ENCODE measurements around the gene DPP9. TPM values are rescaled to one million over a fixed set of nuclear protein-coding genes. Genes with fewer than 3 reads are reported as not detected.

Gene DPP9
- total and polyA plus RNA-seq, 2 of the 13 experiments (the other 11 are each of a cell fraction or from before 2014, with no cell fraction given) = 8.4 to 25.8 TPM

- TF ChIP-seq ZMYM2 (CRISPR knock-in tag; IDR thresholded peaks at IDR 0.05) (peak; percentile 63; the same call in 1 of the 2 replicates), MLX (CRISPR knock-in tag; IDR thresholded peaks at IDR 0.05) (peak; percentile 27; the same call in 1 of the 2 replicates), ZNF468 (CRISPR knock-in tag; IDR thresholded peaks at IDR 0.05) (no peak), SMAD3 (CRISPR knock-in tag; IDR thresholded peaks at IDR 0.05) (peak; percentile 76; the same call in 1 of the 2 replicates), SYNCRIP (IDR thresholded peaks at IDR 0.05; ENCODE audit: insufficient read depth, low read depth, low read length) (no peak), SRSF1 (optimal IDR thresholded peaks at IDR 0.05; ENCODE audit: low read depth, low read length) (no peak), PAF1 (CRISPR knock-in tag; IDR thresholded peaks at IDR 0.05) (no peak), CEBPB (IDR thresholded peaks at IDR 0.05; ENCODE audit: borderline replicate concordance, low read depth, low read length) (no peak), FOXP4 (CRISPR knock-in tag; IDR thresholded peaks at IDR 0.05) (peak; percentile 79), KLF16 (CRISPR knock-in tag; IDR thresholded peaks at IDR 0.05) (peak in 1 of 2 experiments; percentile 78; a peak in 1 of 4 replicates), ZNF639 (CRISPR knock-in tag; conservative IDR thresholded peaks at IDR 0.05) (0 out of 2 replicates have a peak, but pooled peaks have one; percentile 28), ZBTB26 (CRISPR knock-in tag; IDR thresholded peaks at IDR 0.05; ENCODE audit: borderline replicate concordance) (no peak; the same call in 1 of the 2 replicates), RCOR2 (CRISPR knock-in tag; IDR thresholded peaks at IDR 0.05) (0 out of 2 replicates have a peak, but pooled peaks have one; percentile 41), LBX2 (CRISPR knock-in tag; IDR thresholded peaks at IDR 0.05; ENCODE audit: borderline replicate concordance) (no peak), HDAC1 (CRISPR knock-in tag; IDR thresholded peaks at IDR 0.05) (peak; percentile 85), ZNF317 (CRISPR knock-in tag; IDR thresholded peaks at IDR 0.05) (peak; percentile 97), HNF4A (CRISPR knock-in tag; IDR thresholded peaks at IDR 0.05) (peak; percentile 81), SIX1 (CRISPR knock-in tag; IDR thresholded peaks at IDR 0.05; ENCODE audit: borderline replicate concordance) (0 out of 2 replicates have a peak, but pooled peaks have one; percentile 31), HNF4G (IDR thresholded peaks at IDR 0.05; ENCODE audit: borderline replicate concordance, low read depth, low read length) (peak; percentile 18; the same call in 1 of the 2 replicates), HNF4G (CRISPR knock-in tag; IDR thresholded peaks at IDR 0.05; ENCODE audit: borderline replicate concordance, low read depth) (peak; percentile 83)
- TF ChIP-seq, protein P1, sequence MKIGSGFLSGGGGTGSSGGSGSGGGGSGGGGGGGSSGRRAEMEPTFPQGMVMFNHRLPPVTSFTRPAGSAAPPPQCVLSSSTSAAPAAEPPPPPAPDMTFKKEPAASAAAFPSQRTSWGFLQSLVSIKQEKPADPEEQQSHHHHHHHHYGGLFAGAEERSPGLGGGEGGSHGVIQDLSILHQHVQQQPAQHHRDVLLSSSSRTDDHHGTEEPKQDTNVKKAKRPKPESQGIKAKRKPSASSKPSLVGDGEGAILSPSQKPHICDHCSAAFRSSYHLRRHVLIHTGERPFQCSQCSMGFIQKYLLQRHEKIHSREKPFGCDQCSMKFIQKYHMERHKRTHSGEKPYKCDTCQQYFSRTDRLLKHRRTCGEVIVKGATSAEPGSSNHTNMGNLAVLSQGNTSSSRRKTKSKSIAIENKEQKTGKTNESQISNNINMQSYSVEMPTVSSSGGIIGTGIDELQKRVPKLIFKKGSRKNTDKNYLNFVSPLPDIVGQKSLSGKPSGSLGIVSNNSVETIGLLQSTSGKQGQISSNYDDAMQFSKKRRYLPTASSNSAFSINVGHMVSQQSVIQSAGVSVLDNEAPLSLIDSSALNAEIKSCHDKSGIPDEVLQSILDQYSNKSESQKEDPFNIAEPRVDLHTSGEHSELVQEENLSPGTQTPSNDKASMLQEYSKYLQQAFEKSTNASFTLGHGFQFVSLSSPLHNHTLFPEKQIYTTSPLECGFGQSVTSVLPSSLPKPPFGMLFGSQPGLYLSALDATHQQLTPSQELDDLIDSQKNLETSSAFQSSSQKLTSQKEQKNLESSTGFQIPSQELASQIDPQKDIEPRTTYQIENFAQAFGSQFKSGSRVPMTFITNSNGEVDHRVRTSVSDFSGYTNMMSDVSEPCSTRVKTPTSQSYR (CRISPR knock-in tag; IDR thresholded peaks at IDR 0.05; ENCODE audit: borderline replicate concordance) = no peak; the same call in 1 of the 2 replicates
Measured at GRCh38 chr19:4715529-4716221, 8.0 kb downstream of the DPP9 start (continued).
